ENCODE measurements around the gene ALOX5AP. TPM values are rescaled to one million over a fixed set of nuclear protein-coding genes. Genes with fewer than 3 reads are reported as not detected.

The ALOX5AP gene
- total and polyA plus RNA-seq, 9 of the 15 experiments (the other 6 are each of a cell fraction or from before 2014, with no cell fraction given), result 0.31 TPM; not detected in 8

DNA sequence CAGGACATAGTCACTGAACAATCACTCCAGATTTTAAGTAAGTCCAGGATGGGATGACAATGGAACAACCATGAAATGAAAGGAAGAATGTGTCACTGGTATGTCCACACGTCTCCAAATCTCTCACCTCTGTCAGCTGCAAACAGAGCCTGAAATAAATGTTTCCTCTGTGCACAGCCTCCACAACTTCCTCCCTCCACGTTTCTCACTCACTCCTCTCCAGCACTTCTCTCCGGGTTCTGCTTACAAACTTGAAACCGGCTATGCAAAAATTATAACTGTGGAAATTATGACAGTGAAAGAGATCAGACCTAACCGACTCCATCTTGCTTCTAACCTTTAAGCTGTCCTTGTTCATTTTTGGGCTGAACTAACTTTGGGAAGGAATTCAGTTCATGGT lies 35.0 kb upstream of the ALOX5AP start:
- no TSS peak for BruUV-seq (replicated peaks)
- 0% methylated on average over 5 of the region's 5 CpGs for WGBS (ENCODE audit: insufficient coverage, low coverage, missing lambda C conversion rate)
- no peak for ATAC-seq
- no peak overlapping the region for H3K27ac ChIP-seq (ENCODE audit: extremely low read depth, low read depth, low read length)
- in situ Hi-C loops (cut with MboI), result no loop called here
- no peak overlapping the region for H3K4me3 ChIP-seq
- no peak for FAIRE-seq
- H3K4me1 ChIP-seq (replicated peaks in 1 of 2; ENCODE audit: control insufficient read depth in 2 of 2, insufficient read depth in 2 of 2, low read length in 2 of 2), result no peaks in the 10 kb centered on the region
- no peaks in the 10 kb centered on the region for H3K79me2 ChIP-seq (ENCODE audit: control insufficient read depth, insufficient read depth, low read length)
- no peaks in the 10 kb centered on the region for H3K9me3 ChIP-seq (replicated peaks; ENCODE audit: control insufficient read depth, insufficient read depth, low read depth, low read length)
- no peak for DNase-seq (ENCODE audit: extremely low read depth in 1 of 4, low spot score in 3 of 4)
- TF ChIP-seq HMGXB4 (CRISPR knock-in tag; IDR thresholded peaks at IDR 0.05), result no peak
- TF ChIP-seq ZNF764 (CRISPR knock-in tag; IDR thresholded peaks at IDR 0.05; ENCODE audit: low read depth), result no peak
- no peak for TF ChIP-seq TAF9B (IDR thresholded peaks at IDR 0.05; ENCODE audit: partially characterized antibody)
- no peak for TF ChIP-seq ZNF584 (CRISPR knock-in tag; IDR thresholded peaks at IDR 0.05; ENCODE audit: low read depth)
- no peak for TF ChIP-seq KLF1 (tag; IDR thresholded peaks at IDR 0.05)
- no peak for TF ChIP-seq SAP30 (IDR thresholded peaks at IDR 0.05; ENCODE audit: borderline replicate concordance, insufficient read depth, low read depth, low read length, poor library complexity, severe bottlenecking)
- TF ChIP-seq CREB3 (tag; conservative IDR thresholded peaks at IDR 0.05; ENCODE audit: low read depth), result no peak
- TF ChIP-seq RFX5 (IDR thresholded peaks at IDR 0.05; ENCODE audit: low read depth, low read length), result no peak
- no peak for TF ChIP-seq TOE1 (IDR thresholded peaks at IDR 0.05; ENCODE audit: borderline replicate concordance)
- no peak for TF ChIP-seq TOE1 (CRISPR knock-in tag; IDR thresholded peaks at IDR 0.05; ENCODE audit: borderline replicate concordance, low read depth)
- no peak for TF ChIP-seq ZNF766 (CRISPR knock-in tag; conservative IDR thresholded peaks at IDR 0.05)
- TF ChIP-seq, protein P1, sequence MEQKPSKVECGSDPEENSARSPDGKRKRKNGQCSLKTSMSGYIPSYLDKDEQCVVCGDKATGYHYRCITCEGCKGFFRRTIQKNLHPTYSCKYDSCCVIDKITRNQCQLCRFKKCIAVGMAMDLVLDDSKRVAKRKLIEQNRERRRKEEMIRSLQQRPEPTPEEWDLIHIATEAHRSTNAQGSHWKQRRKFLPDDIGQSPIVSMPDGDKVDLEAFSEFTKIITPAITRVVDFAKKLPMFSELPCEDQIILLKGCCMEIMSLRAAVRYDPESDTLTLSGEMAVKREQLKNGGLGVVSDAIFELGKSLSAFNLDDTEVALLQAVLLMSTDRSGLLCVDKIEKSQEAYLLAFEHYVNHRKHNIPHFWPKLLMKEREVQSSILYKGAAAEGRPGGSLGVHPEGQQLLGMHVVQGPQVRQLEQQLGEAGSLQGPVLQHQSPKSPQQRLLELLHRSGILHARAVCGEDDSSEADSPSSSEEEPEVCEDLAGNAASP (IDR thresholded peaks at IDR 0.05), result no peak
- H3K9me1 ChIP-seq (ENCODE audit: control insufficient read depth, insufficient read depth, low read length), result no peaks in the 10 kb centered on the region
- H3K27me3 ChIP-seq (ENCODE audit: control insufficient read depth in 2 of 2, insufficient read depth in 2 of 2, low read length in 2 of 2), result peaks cover 13 to 41% of the 10 kb centered on the region in 2 experiments
- no peak overlapping the region for H2AFZ ChIP-seq (ENCODE audit: low read depth, low read length)
- no peak overlapping the region for H3K9ac ChIP-seq (ENCODE audit: insufficient read depth in 1 of 2, low read depth in 2 of 2, low read length in 2 of 2)
- ChIA-PET CTCF (ENCODE audit: low intra/inter-chr PET ratio) (no interaction called here), POLR2A (no interaction called here)
- H4K20me1 ChIP-seq (replicated peaks; ENCODE audit: control insufficient read depth, insufficient read depth, low read length), result no peaks in the 10 kb centered on the region
- intact Hi-C loops (cut with micrococcal nuclease), result no loop called here
- no peaks in the 10 kb centered on the region for H3K36me3 ChIP-seq (ENCODE audit: control insufficient read depth, insufficient read depth, low read length)
- H3K4me2 ChIP-seq (ENCODE audit: insufficient read depth, low read length), result no peak overlapping the region

All from K562 (cell line).